Astrocyte (in vitro differentiated cells and primary cell): Measurements from ENCODE around the gene NEUROD1. TPM values are rescaled to one million over a fixed set of nuclear protein-coding genes. Genes with fewer than 3 reads are reported as not detected.
"Not testable (repeated sequence)": the region's sequence is repeated elsewhere in the genome, so short reads cannot be mapped to it uniquely, and the experiment has no call there.

Experiments used
- DNase-seq: peaks from one replicate; pipeline ENCODE4 v3.0.0-alpha.2; 2010; ENCODE audit warnings: low read depth
- FAIRE-seq: peaks from 2 replicates; lab custom pipeline; 2011; peaks lifted over from hg19 to GRCh38; lab: Jason Lieb, UNC
- H2AFZ ChIP-seq: 2 replicates; pipeline ENCODE4 v1.6.0; 2012; ENCODE audit warnings: low read depth, low read length, inconsistent platforms
- H3K27ac ChIP-seq: 2 replicates; pipeline ENCODE4 v1.5.1; 2011; ENCODE audit warnings: low read depth, low read length, inconsistent platforms
- H3K27me3 ChIP-seq: 2 replicates; pipeline ENCODE4 v1.6.0; 2011; ENCODE audit warnings: low read length, inconsistent platforms; ENCODE audit not compliant: insufficient read depth
- H3K36me3 ChIP-seq: 2 replicates; pipeline ENCODE4 v1.5.1; 2011; ENCODE audit warnings: low read length, inconsistent platforms; ENCODE audit not compliant: insufficient read depth
- H3K4me1 ChIP-seq: 2 replicates; pipeline ENCODE4 v1.5.1; 2011; ENCODE audit warnings: low read length, inconsistent platforms; ENCODE audit not compliant: insufficient read depth
- H3K4me2 ChIP-seq: 2 replicates; pipeline ENCODE4 v1.6.0; 2012; ENCODE audit warnings: low read length, inconsistent platforms
- H3K4me3 ChIP-seq: 2 replicates; pipeline ENCODE4 v1.5.1; 2011; ENCODE audit warnings: low read depth, mild to moderate bottlenecking, low read length, inconsistent platforms; ENCODE audit not compliant: insufficient read depth
- H3K79me2 ChIP-seq: 2 replicates; pipeline ENCODE4 v1.6.0; 2012; ENCODE audit warnings: mild to moderate bottlenecking, low read length, inconsistent platforms; ENCODE audit not compliant: insufficient read depth
- H3K9ac ChIP-seq: 2 replicates; pipeline ENCODE4 v1.6.0; 2012; ENCODE audit warnings: mild to moderate bottlenecking, low read length, inconsistent platforms
- H3K9me3 ChIP-seq: 2 replicates; pipeline ENCODE4 v1.5.1; 2012; ENCODE audit warnings: low read depth, mild to moderate bottlenecking, low read length, inconsistent platforms; ENCODE audit not compliant: insufficient read depth
- H4K20me1 ChIP-seq: 2 replicates; pipeline ENCODE4 v1.6.0; 2012; ENCODE audit warnings: low read length, inconsistent platforms; ENCODE audit not compliant: insufficient read depth
- H3K27ac Mint-ChIP-seq: one replicate; pipeline ENCODE4 v1.8.0; 2021; ENCODE audit warnings: mild to moderate bottlenecking, mixed read lengths; ENCODE audit not compliant: unreplicated experiment
- H3K27me3 Mint-ChIP-seq: one replicate; pipeline ENCODE4 v1.8.0; 2021; ENCODE audit warnings: low read depth, mixed read lengths; ENCODE audit not compliant: unreplicated experiment
- H3K36me3 Mint-ChIP-seq: one replicate; pipeline ENCODE4 v1.8.0; 2021; ENCODE audit warnings: low read depth, mixed read lengths; ENCODE audit not compliant: unreplicated experiment
- H3K4me1 Mint-ChIP-seq: one replicate; pipeline ENCODE4 v1.8.0; 2021; ENCODE audit warnings: low read depth, mixed read lengths; ENCODE audit not compliant: unreplicated experiment
- H3K4me3 Mint-ChIP-seq: one replicate; pipeline ENCODE4 v1.8.0; 2021; ENCODE audit warnings: mild to moderate bottlenecking, moderate library complexity, mixed read lengths; ENCODE audit not compliant: unreplicated experiment
- H3K9me3 Mint-ChIP-seq: one replicate; pipeline ENCODE4 v1.8.0; 2021; ENCODE audit warnings: mild to moderate bottlenecking, mixed read lengths; ENCODE audit not compliant: unreplicated experiment
- CTCF ChIP-seq: IDR thresholded peaks from 2 replicates; pipeline ENCODE4 v1.5.1; 2011; ENCODE audit warnings: low read depth, mild to moderate bottlenecking, inconsistent platforms, low read length, moderate library complexity; ENCODE audit not compliant: insufficient read depth
- EZH2 ChIP-seq: IDR thresholded peaks from 2 replicates; pipeline ENCODE4 v1.6.1; 2012; ENCODE audit warnings: mild to moderate bottlenecking, low read length, inconsistent platforms; ENCODE audit not compliant: insufficient read depth
- total RNA-seq: library from RNA; stranded (reverse); gene quantifications from 2 replicates; pipeline ENCODE4 v1.2.1, GENCODE V29; 2021

NEUROD1 gene
- total RNA-seq, 1 donor from 2014 or later: not detected

- H3K27ac Mint-ChIP-seq: no peak overlapping the region
- H3K36me3 Mint-ChIP-seq: no peaks in the 10 kb centered on the region
- FAIRE-seq: no peak
- no peak overlapping the region for H3K4me3 Mint-ChIP-seq
- Histone ChIP-seq H3K4me3 (no peak overlapping the region), H4K20me1 (no peaks in the 10 kb centered on the region), H3K9me3 (no peaks in the 10 kb centered on the region), H3K4me2 (no peak overlapping the region), H2AFZ (no peak overlapping the region), H3K9ac (no peak overlapping the region), H3K27ac (no peak overlapping the region), H3K4me1 (no peaks in the 10 kb centered on the region), H3K79me2 (no peaks in the 10 kb centered on the region), H3K36me3 (no peaks in the 10 kb centered on the region), H3K27me3 (no peaks in the 10 kb centered on the region)
- DNase-seq: no peak
- H3K27me3 Mint-ChIP-seq: peaks cover 7% of the 10 kb centered on the region
- peaks cover 6% of the 10 kb centered on the region for H3K9me3 Mint-ChIP-seq
- H3K4me1 Mint-ChIP-seq: no peaks in the 10 kb centered on the region
- TF ChIP-seq CTCF (no peak), EZH2 (no peak)
Measured at GRCh38 chr2:181723731-181724130, 43.4 kb upstream of the NEUROD1 start.

- Histone ChIP-seq H3K27ac (no peak overlapping the region), H3K4me1 (no peaks in the 10 kb centered on the region), H3K9ac (no peak overlapping the region), H3K9me3 (no peaks in the 10 kb centered on the region), H4K20me1 (no peaks in the 10 kb centered on the region), H3K4me2 (no peak overlapping the region), H2AFZ (peak overlapping the region; percentile 50), H3K4me3 (no peak overlapping the region), H3K27me3 (no peaks in the 10 kb centered on the region), H3K36me3 (no peaks in the 10 kb centered on the region), H3K79me2 (no peaks in the 10 kb centered on the region)
- no peaks in the 10 kb centered on the region for H3K4me1 Mint-ChIP-seq
- DNase-seq (peak; percentile 61), FAIRE-seq (peak; percentile 87)
- H3K27ac Mint-ChIP-seq: no peak overlapping the region
- no peak overlapping the region for H3K4me3 Mint-ChIP-seq
- no peaks in the 10 kb centered on the region for H3K9me3 Mint-ChIP-seq
- no peaks in the 10 kb centered on the region for H3K36me3 Mint-ChIP-seq
- H3K27me3 Mint-ChIP-seq: peaks cover 14% of the 10 kb centered on the region
- TF ChIP-seq EZH2 (no peak), CTCF (peak; percentile 81)
Measured at GRCh38 chr2:181715033-181715630, 34.8 kb upstream of the NEUROD1 start.

- H3K27me3 Mint-ChIP-seq: peaks cover 13% of the 10 kb centered on the region
- H2AFZ ChIP-seq, H4K20me1 ChIP-seq, H3K4me3 Mint-ChIP-seq, H3K4me3 ChIP-seq, H3K9me3 ChIP-seq, H3K79me2 ChIP-seq, DNase-seq, H3K4me1 ChIP-seq, H3K4me2 ChIP-seq, H3K27ac Mint-ChIP-seq, H3K9me3 Mint-ChIP-seq, H3K27me3 ChIP-seq, FAIRE-seq, H3K27ac ChIP-seq, H3K4me1 Mint-ChIP-seq, H3K9ac ChIP-seq, H3K36me3 ChIP-seq, H3K36me3 Mint-ChIP-seq: not testable (repeated sequence)
Measured at GRCh38 chr2:181711051-181711450, 30.7 kb upstream of the NEUROD1 start.

- H3K9me3 ChIP-seq, H3K4me3 Mint-ChIP-seq, H3K4me3 ChIP-seq, H3K27me3 ChIP-seq, H3K27ac ChIP-seq, H3K36me3 Mint-ChIP-seq, H3K4me1 Mint-ChIP-seq, H3K36me3 ChIP-seq, H3K4me1 ChIP-seq, DNase-seq, H3K27ac Mint-ChIP-seq, FAIRE-seq, H3K9me3 Mint-ChIP-seq, H3K9ac ChIP-seq, H4K20me1 ChIP-seq, H3K4me2 ChIP-seq, H2AFZ ChIP-seq, H3K79me2 ChIP-seq: not testable (repeated sequence)
- H3K27me3 Mint-ChIP-seq: peaks cover 21% of the 10 kb centered on the region
Measured at GRCh38 chr2:181702519-181702918, 22.2 kb upstream of the NEUROD1 start.
